GM12892 (cell line): ENCODE results near the gene RPS27L.

Experiments used
- POLR2A ChIP-seq: IDR thresholded peaks from 2 replicates; pipeline ENCODE4 v1.6.1; 2011; ENCODE audit warnings: low read depth, low read length, control low read depth
- POLR2AphosphoS5 ChIP-seq: IDR thresholded peaks from 2 replicates; pipeline ENCODE4 v1.6.1; 2011; ENCODE audit warnings: low read depth, low read length, control low read depth
- TAF1 ChIP-seq: IDR thresholded peaks from 2 replicates; pipeline ENCODE4 v1.6.1; 2011; ENCODE audit warnings: low read depth, mild to moderate bottlenecking, control low read depth, low read length, borderline replicate concordance

DNA sequence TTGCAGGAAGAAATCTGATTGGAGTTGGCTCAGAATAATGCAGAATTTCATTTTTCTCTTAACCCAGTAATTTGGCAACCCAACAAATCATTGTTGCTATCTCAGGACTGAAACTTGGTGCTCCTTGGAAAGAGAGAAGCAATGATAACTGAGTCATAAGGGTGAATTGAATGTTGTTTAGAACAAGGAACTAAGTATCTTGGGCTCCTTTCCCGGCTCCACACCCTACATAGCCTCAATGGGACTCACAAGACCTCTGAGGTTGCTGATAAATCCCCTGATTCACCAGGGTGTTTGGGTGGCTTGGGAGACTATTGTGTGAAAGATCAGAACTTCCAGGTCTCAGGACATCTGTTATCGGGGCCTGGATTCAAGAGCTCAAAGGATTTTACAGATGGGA lies 24.4 kb upstream of the RPS27L start:
- TF ChIP-seq POLR2A (no peak), POLR2AphosphoS5 (no peak), TAF1 (no peak)
